ENCODE measurements around the gene TMEM231.
"Not testable (repeated sequence)": the region's sequence is repeated elsewhere in the genome, so short reads cannot be mapped to it uniquely, and the experiment has no call there.

The TMEM231 gene

GRCh38 chr16:75514296-75514695, 41.8 kb downstream of the TMEM231 start:
- no peak for DNase-seq (ENCODE audit: extremely low read depth, low read depth)
- no peak for TF ChIP-seq CTCF (IDR thresholded peaks at IDR 0.05; ENCODE audit: low read depth, low read length, missing control alignments)
- no peak overlapping the region for H3K4me3 ChIP-seq (replicated peaks; ENCODE audit: low read depth, low read length)

- no peak overlapping the region for H3K4me3 ChIP-seq (replicated peaks; ENCODE audit: low read depth, low read length)
- no peak for DNase-seq (ENCODE audit: extremely low read depth, low read depth)
- TF ChIP-seq CTCF (IDR thresholded peaks at IDR 0.05; ENCODE audit: low read depth, low read length, missing control alignments) = no peak
Measured at GRCh38 chr16:75506574-75506973, 49.5 kb downstream of the TMEM231 start.

GRCh38 chr16:75506107-75506506, 49.9 kb downstream of the TMEM231 start:
- DNase-seq (ENCODE audit: extremely low read depth, low read depth) = no peak
- H3K4me3 ChIP-seq (replicated peaks; ENCODE audit: low read depth, low read length) = no peak overlapping the region
- no peak for TF ChIP-seq CTCF (IDR thresholded peaks at IDR 0.05; ENCODE audit: low read depth, low read length, missing control alignments)

GRCh38 chr16:75503801-75504200, 52.3 kb downstream of the TMEM231 start:
- DNase-seq (ENCODE audit: extremely low read depth, low read depth) = no peak
- no peak overlapping the region for H3K4me3 ChIP-seq (replicated peaks; ENCODE audit: low read depth, low read length)
- TF ChIP-seq CTCF (IDR thresholded peaks at IDR 0.05; ENCODE audit: low read depth, low read length, missing control alignments) = no peak

GRCh38 chr16:75502916-75503605, 53.0 kb downstream of the TMEM231 start:
- DNase-seq (ENCODE audit: extremely low read depth, low read depth) = no peak
- no peak overlapping the region for H3K4me3 ChIP-seq (replicated peaks; ENCODE audit: low read depth, low read length)
- TF ChIP-seq CTCF (IDR thresholded peaks at IDR 0.05; ENCODE audit: low read depth, low read length, missing control alignments) = no peak

- not testable (repeated sequence) for H3K4me3 ChIP-seq (replicated peaks; ENCODE audit: low read depth, low read length); DNase-seq (ENCODE audit: extremely low read depth, low read depth)
Measured at GRCh38 chr16:75501820-75502219, 54.2 kb downstream of the TMEM231 start.

GRCh38 chr16:75501359-75501758, 54.7 kb downstream of the TMEM231 start:
- no peak overlapping the region for H3K4me3 ChIP-seq (replicated peaks; ENCODE audit: low read depth, low read length)
- DNase-seq (ENCODE audit: extremely low read depth, low read depth) = no peak
- no peak for TF ChIP-seq CTCF (IDR thresholded peaks at IDR 0.05; ENCODE audit: low read depth, low read length, missing control alignments)

GRCh38 chr16:75498605-75499322, 57.3 kb downstream of the TMEM231 start:
- DNase-seq (ENCODE audit: extremely low read depth, low read depth); H3K4me3 ChIP-seq (replicated peaks; ENCODE audit: low read depth, low read length): not testable (repeated sequence)
